H7 (cell line): ENCODE results near the gene ZFYVE28. TPM values are rescaled to one million over a fixed set of nuclear protein-coding genes. Genes with fewer than 3 reads are reported as not detected.

Source experiments
- DNase-seq: peaks from one replicate; pipeline ENCODE4 v3.0.0; 2012
- H3K27me3 ChIP-seq: 2 replicates; pipeline ENCODE4 v1.6.0; 2011; ENCODE audit warnings: mild to moderate bottlenecking, low read length; ENCODE audit not compliant: control insufficient read depth, insufficient read depth
- H3K36me3 ChIP-seq: replicated peaks from 2 replicates; pipeline ENCODE4 v1.5.1; 2011; ENCODE audit warnings: low read length; ENCODE audit not compliant: control insufficient read depth, insufficient read depth
- H3K4me3 ChIP-seq: 2 replicates; pipeline ENCODE4 v1.5.1; 2011; ENCODE audit warnings: low read depth, mild to moderate bottlenecking, control low read depth, low read length, moderate library complexity; ENCODE audit not compliant: insufficient read depth
- total RNA-seq: library from RNA; depleted of rRNA; stranded (reverse); fragments of >200 nt; shearing (Covaris generic); gene quantifications from 2 replicates; pipeline ENCODE4 v1.2.3, GENCODE V29; 2014

ZFYVE28 gene
- total RNA-seq, 1 experiment from 2014 or later = 2.1 TPM

GRCh38 chr4:2257361-2258081, 160.9 kb downstream of the ZFYVE28 start:
- H3K27me3 ChIP-seq = no peaks in the 10 kb centered on the region
- no peak overlapping the region for H3K4me3 ChIP-seq
- no peaks in the 10 kb centered on the region; the same call in none of the 2 replicates for H3K36me3 ChIP-seq
- DNase-seq = peak; percentile 36

- Histone ChIP-seq H3K36me3 (no peaks in the 10 kb centered on the region; the same call in none of the 2 replicates), H3K27me3 (no peaks in the 10 kb centered on the region), H3K4me3 (no peak overlapping the region)
- DNase-seq = peak; percentile 37
Measured at GRCh38 chr4:2256781-2257191, 161.7 kb downstream of the ZFYVE28 start.

GRCh38 chr4:2256156-2256731, 162.2 kb downstream of the ZFYVE28 start:
- DNase-seq = peak; percentile 43
- Histone ChIP-seq H3K36me3 (no peaks in the 10 kb centered on the region; the same call in none of the 2 replicates), H3K4me3 (no peak overlapping the region), H3K27me3 (no peaks in the 10 kb centered on the region)

GRCh38 chr4:2255501-2256155, 162.8 kb downstream of the ZFYVE28 start:
- DNase-seq = peak; percentile 62
- H3K4me3 ChIP-seq = no peak overlapping the region
- no peaks in the 10 kb centered on the region; the same call in none of the 2 replicates for H3K36me3 ChIP-seq
- no peaks in the 10 kb centered on the region for H3K27me3 ChIP-seq

GRCh38 chr4:2254665-2255500, 163.6 kb downstream of the ZFYVE28 start:
- DNase-seq = peak; percentile 43
- H3K27me3 ChIP-seq = no peaks in the 10 kb centered on the region
- H3K4me3 ChIP-seq = no peak overlapping the region
- no peaks in the 10 kb centered on the region; the same call in none of the 2 replicates for H3K36me3 ChIP-seq

- peak; percentile 44 for DNase-seq
- Histone ChIP-seq H3K4me3 (no peak overlapping the region), H3K27me3 (no peaks in the 10 kb centered on the region), H3K36me3 (peaks cover 1% of the 10 kb centered on the region)
Measured at GRCh38 chr4:2253160-2254084, 165.0 kb downstream of the ZFYVE28 start.

GRCh38 chr4:2252530-2253091, 165.8 kb downstream of the ZFYVE28 start:
- H3K27me3 ChIP-seq = no peaks in the 10 kb centered on the region
- H3K36me3 ChIP-seq = peaks cover 1% of the 10 kb centered on the region
- no peak for DNase-seq
- H3K4me3 ChIP-seq = no peak overlapping the region

- Histone ChIP-seq H3K4me3 (no peak overlapping the region), H3K27me3 (no peaks in the 10 kb centered on the region), H3K36me3 (peaks cover 1% of the 10 kb centered on the region)
- peak; percentile 59 for DNase-seq
Measured at GRCh38 chr4:2251795-2252529, 166.5 kb downstream of the ZFYVE28 start.

GRCh38 chr4:2251073-2251794, 167.2 kb downstream of the ZFYVE28 start:
- Histone ChIP-seq H3K27me3 (no peaks in the 10 kb centered on the region), H3K36me3 (peaks cover 1% of the 10 kb centered on the region), H3K4me3 (no peak overlapping the region)
- peak; percentile 37 for DNase-seq

- no peak overlapping the region for H3K4me3 ChIP-seq
- peaks cover 1% of the 10 kb centered on the region for H3K36me3 ChIP-seq
- peak; percentile 54 for DNase-seq
- H3K27me3 ChIP-seq = no peaks in the 10 kb centered on the region
Measured at GRCh38 chr4:2250357-2251072, 167.9 kb downstream of the ZFYVE28 start.

GRCh38 chr4:2249526-2250356, 168.7 kb downstream of the ZFYVE28 start:
- H3K36me3 ChIP-seq = peaks cover 1% of the 10 kb centered on the region
- DNase-seq = peak; percentile 43
- H3K4me3 ChIP-seq = no peak overlapping the region
- H3K27me3 ChIP-seq = no peaks in the 10 kb centered on the region
